Left colon (tissue), 2 donors: Measurements from ENCODE around the gene ITGA3. TPM values are rescaled to one million over a fixed set of nuclear protein-coding genes. Genes with fewer than 3 reads are reported as not detected.
"Not testable (repeated sequence)": the region's sequence is repeated elsewhere in the genome, so short reads cannot be mapped to it uniquely, and the experiment has no call there.

ENCODE experiments used
- ATAC-seq: fragments of 200-7000 bp; cut with Tn5 transposase; one replicate; pipeline ENCODE4 v1.9.1; 2020; ENCODE audit warnings: mild to moderate bottlenecking, moderate library complexity
- DNase-seq, 2 donors: peaks; one replicate each; pipeline ENCODE4 v3.0.0-alpha.2; 2020
- intact Hi-C, 2 donors: fragments of 100-400 bp; cut with DNase I in 1 of 2; cut with micrococcal nuclease in 1 of 2; formaldehyde crosslinking; loops; one replicate each; pipeline versions ENCODE4 v1.11.2 to v1.14.0; 2022; cut with DNase I, micrococcal nuclease
- total RNA-seq, 2 donors: library from RNA; stranded (reverse); fragmentation: NEBNext Ultra II Directional; extraction: Animal tissue kit (Norgen Biotek cat#: 25700); gene quantifications; one replicate each; pipeline ENCODE4 v1.2.1, GENCODE V29; 2021
- donor health status: DM: no; HTN: no; CAD: no.
- donor health status: DM: yes; HTN: yes; CAD: no.

The ITGA3 gene
- total RNA-seq, 2 donors from 2014 or later, result 130 to 170 TPM

GRCh38 chr17:50029185-50029584, 26.7 kb upstream of the ITGA3 start:
- intact Hi-C loops, result loop anchor here in 1 of 2 donors (5.0 kb wide), 1 partner anchor 38 kb away; no protein-coding TSS in a partner anchor
- DNase-seq, result no peak
- no peak for ATAC-seq

- ATAC-seq, result no peak
- intact Hi-C loops, result no loop called here
- DNase-seq, result no peak
Measured at GRCh38 chr17:50033316-50033715, 22.6 kb upstream of the ITGA3 start.

DNA sequence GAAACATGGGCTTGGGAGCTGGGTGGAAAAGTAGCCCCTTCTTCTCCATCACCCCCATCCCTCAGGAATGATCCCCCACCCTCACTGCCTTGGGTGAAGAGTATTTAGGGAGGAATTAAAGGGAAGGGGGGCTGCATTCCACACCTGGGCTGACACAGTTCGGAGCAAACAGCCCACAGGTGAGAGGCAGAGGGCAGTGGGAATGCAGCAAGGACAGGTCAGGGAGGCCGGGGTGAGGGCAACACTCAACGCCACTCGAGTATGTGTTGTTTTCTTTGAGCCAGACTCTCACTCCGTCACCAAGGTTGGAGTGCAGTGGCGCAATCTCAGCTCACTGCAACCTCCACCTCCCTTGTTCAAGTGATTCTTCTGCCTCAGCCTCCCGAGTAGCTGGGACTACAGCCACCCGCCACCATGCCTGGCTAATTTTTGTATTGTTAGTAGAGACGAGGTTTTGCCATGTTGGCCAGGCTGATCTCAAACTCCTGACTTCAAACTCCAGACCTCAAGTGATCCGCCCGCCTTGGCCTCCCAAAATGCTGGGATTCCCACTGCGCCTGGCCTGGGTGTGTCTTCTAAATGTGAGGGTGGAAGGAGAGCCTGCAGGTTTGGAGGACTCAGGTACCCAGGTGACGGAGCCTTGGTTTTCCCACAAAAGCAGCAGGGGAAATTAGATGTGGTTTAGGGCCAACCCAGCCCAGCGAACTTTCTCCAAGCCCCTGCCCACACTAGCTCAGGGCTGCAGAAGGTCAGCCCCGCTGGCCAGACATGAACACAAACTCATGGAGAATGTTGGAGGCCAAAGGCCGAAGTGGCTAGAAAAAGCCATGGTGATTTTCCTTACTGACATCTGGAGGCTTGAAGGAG, 21.2 kb upstream of the ITGA3 start:
- DNase-seq (no peak), ATAC-seq (no peak)
- intact Hi-C loops, result no loop called here

- DNase-seq, result no peak
- intact Hi-C loops, result no loop called here
- no peak for ATAC-seq
Measured at GRCh38 chr17:50035421-50035879, 20.5 kb upstream of the ITGA3 start.

DNA sequence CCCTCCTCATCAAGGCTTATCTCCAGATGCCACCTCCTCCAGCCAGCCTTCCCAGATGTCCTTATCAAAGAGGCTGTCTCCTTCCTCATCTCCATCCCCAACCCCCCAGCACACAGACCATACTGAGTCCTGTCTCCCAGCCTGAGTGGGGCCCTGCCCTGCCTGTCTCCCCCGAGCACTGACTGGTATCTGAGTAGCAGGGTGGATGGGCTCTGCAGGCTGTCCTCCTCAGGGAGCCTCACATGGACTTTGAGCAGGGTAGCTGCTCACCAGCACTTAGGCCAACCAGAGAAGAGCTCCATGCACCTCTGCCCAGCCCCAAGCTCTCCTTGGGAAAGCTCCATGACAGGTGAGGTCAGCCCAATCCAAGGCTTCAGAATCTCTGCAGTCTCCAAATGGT, 20.0 kb upstream of the ITGA3 start:
- DNase-seq (no peak), ATAC-seq (peak; percentile 20)
- intact Hi-C loops, result no loop called here

GRCh38 chr17:50036455-50037261, 19.3 kb upstream of the ITGA3 start:
- no peak for DNase-seq
- intact Hi-C loops, result no loop called here
- peak; percentile 47 for ATAC-seq

- ATAC-seq, result peak; percentile 43
- DNase-seq, result peak; percentile 34 to 71
- intact Hi-C loops, result no loop called here
Measured at GRCh38 chr17:50037321-50038107, 18.4 kb upstream of the ITGA3 start.

DNA sequence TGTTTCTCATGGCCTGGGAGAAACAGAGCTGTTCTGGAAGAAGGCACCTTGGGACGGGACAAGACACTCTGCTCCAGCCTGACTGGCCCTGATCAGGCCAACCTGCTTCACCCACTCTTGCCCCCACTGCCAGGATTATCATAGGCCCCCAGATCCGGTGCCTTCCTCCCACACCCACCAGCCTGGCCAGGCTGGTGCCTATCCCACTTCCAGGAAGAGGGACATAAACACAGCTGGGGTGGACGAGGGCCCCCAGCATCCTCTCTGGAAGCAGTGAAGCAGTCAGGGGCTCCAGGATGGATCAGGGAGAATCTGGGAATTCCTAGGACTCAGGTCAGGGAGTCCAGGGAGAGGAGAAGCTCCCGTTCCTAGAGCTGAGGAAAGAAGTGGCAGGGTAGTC, 16.9 kb upstream of the ITGA3 start:
- no peak for DNase-seq
- intact Hi-C loops, result no loop called here
- ATAC-seq, result no peak

- intact Hi-C loops, ATAC-seq, DNase-seq: not testable (repeated sequence)
Measured at GRCh38 chr17:50040496-50040895, 15.4 kb upstream of the ITGA3 start.

- ATAC-seq, result no peak
- intact Hi-C loops, result no loop called here
- no peak for DNase-seq
Measured at GRCh38 chr17:50042211-50042610, 13.7 kb upstream of the ITGA3 start.

DNA sequence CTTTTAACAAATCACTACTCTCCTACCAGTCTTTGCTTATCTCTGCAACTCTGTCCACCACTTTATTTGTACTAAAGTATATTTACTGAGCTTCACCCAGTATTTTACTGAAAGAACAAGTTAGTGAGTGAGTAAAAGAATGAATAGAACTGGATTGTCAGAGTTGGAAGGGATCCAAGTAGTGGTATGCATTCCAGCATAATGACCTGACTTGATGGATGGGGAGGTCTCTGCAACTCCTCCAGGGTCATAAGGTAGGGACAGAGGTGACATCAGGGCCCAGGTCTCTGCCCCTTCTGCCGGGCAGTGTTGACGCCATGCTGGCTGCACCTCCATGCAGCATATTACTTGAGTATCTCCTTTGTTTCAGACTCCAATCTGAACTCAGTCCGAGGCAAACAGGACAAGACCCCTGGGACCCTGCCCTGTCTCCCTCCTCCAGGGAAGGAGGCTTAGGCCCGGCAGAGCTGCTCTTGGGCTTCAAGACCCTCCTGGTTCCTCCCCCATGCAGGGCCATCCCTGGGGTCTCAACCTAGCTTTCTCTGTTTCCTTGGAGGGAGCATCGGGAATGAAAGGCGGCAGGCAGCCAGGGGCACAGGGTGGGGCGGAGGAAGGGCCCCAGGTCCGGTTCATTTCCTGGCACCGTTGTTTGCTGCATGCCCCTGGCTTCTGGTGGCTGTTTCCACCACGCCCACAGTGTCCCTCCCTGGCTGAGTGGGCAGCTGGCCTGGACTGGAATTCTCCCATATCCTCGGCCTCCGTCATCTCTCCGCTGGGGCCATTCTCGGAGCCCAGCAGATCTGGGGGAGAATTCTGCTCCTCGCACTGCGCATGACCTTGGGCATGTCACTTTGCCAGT, 12.4 kb upstream of the ITGA3 start:
- DNase-seq (peak; percentile 56 to 65), ATAC-seq (peak; percentile 83)
- intact Hi-C loops, result no loop called here

DNA sequence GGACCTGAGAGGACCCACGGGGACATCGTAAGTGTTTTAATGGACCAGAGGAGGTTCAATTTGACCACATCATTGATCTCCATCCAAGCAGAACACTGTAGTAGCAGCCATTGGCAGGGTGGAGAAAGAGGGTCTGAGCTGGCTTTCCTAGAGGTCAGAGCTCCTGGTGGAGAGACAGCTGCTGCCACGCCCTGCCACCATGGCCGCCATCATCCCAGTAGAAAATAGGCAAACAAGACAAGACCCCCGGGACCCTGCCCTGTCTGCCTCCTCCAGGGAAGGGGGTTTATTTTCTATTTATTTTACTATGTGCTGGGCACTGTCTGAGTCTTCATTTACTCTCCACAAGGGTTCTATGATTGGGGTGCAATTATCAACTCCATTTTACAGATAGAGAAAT, 11.4 kb upstream of the ITGA3 start:
- DNase-seq (no peak), ATAC-seq (no peak)
- intact Hi-C loops, result no loop called here

DNA sequence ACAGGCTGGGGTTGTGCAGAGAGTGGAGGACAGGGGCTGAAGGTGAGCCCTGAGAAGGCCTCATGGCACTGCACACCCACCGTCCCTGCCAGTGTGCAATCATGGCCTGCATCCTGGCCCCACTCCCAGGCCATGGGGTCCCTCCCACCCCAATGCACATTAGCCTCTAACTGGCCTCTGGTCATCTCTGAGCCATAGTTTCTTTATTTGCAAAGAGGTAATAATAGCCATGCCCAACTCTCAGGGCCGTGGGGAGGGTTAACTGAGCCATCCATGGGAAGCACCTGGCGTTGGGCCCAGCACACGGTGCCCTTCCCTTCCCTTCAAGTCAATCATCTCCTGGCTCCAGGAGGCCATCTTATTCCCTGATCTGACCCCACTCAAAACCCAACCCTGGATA, 10.8 kb upstream of the ITGA3 start:
- intact Hi-C loops, result no loop called here
- ATAC-seq, result peak; percentile 82

DNA sequence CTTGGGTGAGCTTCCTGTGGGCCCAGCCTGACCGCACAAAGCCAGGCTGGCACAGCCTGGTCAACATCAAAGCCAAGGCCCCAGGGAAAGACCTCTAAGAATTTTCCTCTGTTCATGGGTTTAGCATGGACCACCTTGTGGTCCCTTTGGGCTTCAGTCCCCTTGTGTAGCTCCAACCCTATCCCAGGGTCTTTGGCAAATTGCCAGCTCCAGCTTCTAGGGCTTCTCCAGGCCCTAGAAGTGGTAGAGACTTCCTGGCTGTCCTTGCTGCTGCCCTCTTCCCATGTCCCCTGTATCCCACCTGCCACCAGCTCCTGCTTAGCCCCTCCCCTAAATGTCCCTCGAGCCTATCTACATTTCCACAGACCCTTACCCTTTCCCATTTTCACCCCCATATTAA, 9.7 kb upstream of the ITGA3 start:
- intact Hi-C loops, result no loop called here
- DNase-seq (no peak), ATAC-seq (no peak)

More for the DNA sequence above, 10.8 kb upstream of the ITGA3 start:
- DNase-seq, result peak in 1 of 2 donors; percentile 29

GRCh38 chr17:50046667-50047066, 9.2 kb upstream of the ITGA3 start:
- intact Hi-C loops, result no loop called here
- no peak for DNase-seq

DNA sequence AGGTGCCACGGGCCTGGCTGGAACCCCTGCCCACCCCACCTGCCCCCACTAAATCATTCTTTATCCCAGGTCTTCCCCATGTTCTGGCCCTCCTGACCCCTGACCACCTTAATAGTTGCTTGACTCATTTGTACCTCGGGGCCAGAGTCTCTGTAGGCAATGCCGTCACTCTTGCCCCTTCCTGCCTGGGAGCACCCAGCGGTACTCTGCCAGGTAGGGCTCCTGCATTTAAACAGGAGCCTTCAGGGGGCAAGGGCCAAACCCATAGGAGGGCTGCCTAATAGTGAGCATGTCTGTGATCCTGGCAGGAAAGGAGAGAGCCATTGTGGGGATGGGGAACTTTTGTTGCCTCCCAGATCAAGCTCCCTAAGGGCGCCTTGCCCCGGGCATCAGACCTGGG, 8.8 kb upstream of the ITGA3 start:
- DNase-seq, result no peak
- intact Hi-C loops, result no loop called here
- no peak for ATAC-seq

More at GRCh38 chr17:50046667-50047066, 9.2 kb upstream of the ITGA3 start:
- no peak for ATAC-seq

DNA sequence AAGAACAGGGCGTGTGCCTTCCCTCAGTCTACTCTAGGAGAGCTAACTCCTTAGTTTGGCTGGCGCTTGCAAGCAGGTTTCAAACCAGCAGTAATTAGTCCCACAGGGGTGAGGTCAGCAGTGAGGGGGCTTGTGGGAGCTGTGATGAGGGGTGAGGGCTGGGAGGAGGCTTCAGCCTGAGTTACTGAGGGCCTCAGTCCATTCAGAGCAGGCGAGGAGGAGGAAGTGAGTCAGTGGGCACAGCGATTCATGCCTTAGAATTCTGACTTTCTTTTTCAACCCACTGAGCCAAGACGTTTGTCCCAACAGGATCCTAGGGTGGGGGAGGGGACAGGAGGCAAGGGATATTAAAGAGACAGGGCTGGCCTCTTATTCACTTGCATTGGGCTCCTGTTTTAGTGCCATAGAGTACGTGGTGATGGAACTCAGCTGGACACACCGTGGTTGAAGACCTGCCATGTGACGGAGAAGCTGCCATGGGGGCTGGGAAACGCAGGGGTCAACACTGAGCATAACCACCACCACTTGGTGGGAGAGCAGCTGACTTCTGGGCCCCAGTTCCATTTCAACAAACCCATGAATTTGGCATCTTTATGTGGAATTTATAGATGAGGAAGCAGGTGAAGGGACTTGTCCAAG, 8.3 kb upstream of the ITGA3 start:
- DNase-seq (no peak), ATAC-seq (no peak)
- intact Hi-C loops, result no loop called here
